KMS-11 (cell line): ENCODE measurements around the gene CHST11.

Source experiments
- H2AFZ ChIP-seq: fragments of 200-600 bp; sonication (generic); 2 replicates; pipeline ENCODE4 v1.6.1; 2016; ENCODE audit warnings: antibody characterized with exemption, mixed run types, low read depth
- H3K27ac ChIP-seq: fragments of 200-600 bp; sonication (generic); 2 replicates; pipeline ENCODE4 v1.6.1; 2016; ENCODE audit warnings: mild to moderate bottlenecking, mixed run types
- H3K27me3 ChIP-seq: fragments of 200-600 bp; sonication (generic); 2 replicates; pipeline ENCODE4 v1.6.1; 2017; ENCODE audit warnings: mild to moderate bottlenecking, low read depth, mixed run types, moderate library complexity; ENCODE audit not compliant: insufficient read depth
- H3K36me3 ChIP-seq: fragments of 200-600 bp; sonication (generic); 2 replicates; pipeline ENCODE4 v1.6.1; 2017; ENCODE audit warnings: mild to moderate bottlenecking, mixed run types; ENCODE audit not compliant: insufficient read depth
- H3K4me1 ChIP-seq: fragments of 200-600 bp; sonication (generic); 2 replicates; pipeline ENCODE4 v1.6.1; 2016; ENCODE audit warnings: mild to moderate bottlenecking, low read depth, mixed run types; ENCODE audit not compliant: poor library complexity, severe bottlenecking
- H3K4me2 ChIP-seq: fragments of 200-600 bp; sonication (generic); 2 replicates; pipeline ENCODE4 v1.7.0; 2016; ENCODE audit warnings: mild to moderate bottlenecking, mixed run types
- H3K4me3 ChIP-seq: fragments of 200-600 bp; sonication (generic); IDR thresholded peaks from 2 replicates; pipeline ENCODE4 v1.6.1; 2017; ENCODE audit warnings: low read depth, low read length, mixed read lengths; ENCODE audit not compliant: insufficient read depth
- H3K79me2 ChIP-seq: fragments of 200-600 bp; sonication (generic); 2 replicates; pipeline ENCODE4 v1.6.1; 2016; ENCODE audit warnings: low read depth, mixed run types; ENCODE audit not compliant: insufficient read depth
- H3K9ac ChIP-seq: fragments of 200-600 bp; sonication (generic); 2 replicates; pipeline ENCODE4 v1.6.1; 2016; ENCODE audit warnings: mild to moderate bottlenecking, mixed run types
- H4K20me1 ChIP-seq: fragments of 200-600 bp; sonication (generic); 2 replicates; pipeline ENCODE4 v1.6.1; 2016; ENCODE audit warnings: mild to moderate bottlenecking, mixed run types; ENCODE audit not compliant: insufficient read depth
- TF ChIP-seq, protein P1 (sequence below): fragments of 200-600 bp; sonication (generic); conservative IDR thresholded peaks from 2 replicates; pipeline ENCODE4 v1.6.1; 2017; ENCODE audit warnings: low read depth, mild to moderate bottlenecking, antibody characterized with exemption, low read length, moderate library complexity, mixed read lengths

The CHST11 gene

DNA sequence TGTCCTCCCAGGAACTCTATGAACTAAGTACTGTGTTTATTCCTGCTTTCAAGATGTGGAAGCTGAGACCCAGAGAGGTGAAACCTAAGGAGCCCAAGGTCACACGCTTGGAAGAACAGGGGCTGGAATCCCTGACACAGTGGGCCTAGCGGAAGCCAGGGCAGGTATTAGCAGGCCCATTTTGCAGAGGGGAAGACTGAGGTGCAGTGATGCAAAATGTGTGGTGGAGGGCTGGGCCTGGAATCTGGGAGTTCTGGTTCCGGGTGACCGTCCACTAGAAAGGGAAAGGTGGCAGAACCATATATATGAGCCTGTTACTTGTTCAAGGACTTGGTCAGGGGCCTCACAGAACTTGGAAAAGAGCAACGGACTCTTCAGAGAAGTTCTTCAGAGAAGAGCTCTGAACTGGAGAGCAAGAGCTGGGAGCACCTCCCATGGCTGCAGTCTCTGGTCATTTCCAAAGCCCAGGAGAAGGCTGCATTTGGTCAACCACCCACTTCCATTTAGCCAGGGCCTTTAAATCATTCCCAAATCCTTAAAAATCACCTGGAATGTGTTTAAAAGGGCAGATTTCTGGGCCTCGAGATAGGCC lies 119.5 kb downstream of the CHST11 start:
- Histone ChIP-seq H3K79me2 (no peaks in the 10 kb centered on the region), H3K4me2 (no peak overlapping the region), H3K4me3 (no peak overlapping the region), H3K36me3 (no peaks in the 10 kb centered on the region), H3K4me1 (peaks cover 23% of the 10 kb centered on the region), H3K9ac (no peak overlapping the region), H3K27me3 (no peaks in the 10 kb centered on the region), H4K20me1 (no peaks in the 10 kb centered on the region), H3K27ac (no peak overlapping the region), H2AFZ (no peak overlapping the region)
- TF ChIP-seq, protein P1, sequence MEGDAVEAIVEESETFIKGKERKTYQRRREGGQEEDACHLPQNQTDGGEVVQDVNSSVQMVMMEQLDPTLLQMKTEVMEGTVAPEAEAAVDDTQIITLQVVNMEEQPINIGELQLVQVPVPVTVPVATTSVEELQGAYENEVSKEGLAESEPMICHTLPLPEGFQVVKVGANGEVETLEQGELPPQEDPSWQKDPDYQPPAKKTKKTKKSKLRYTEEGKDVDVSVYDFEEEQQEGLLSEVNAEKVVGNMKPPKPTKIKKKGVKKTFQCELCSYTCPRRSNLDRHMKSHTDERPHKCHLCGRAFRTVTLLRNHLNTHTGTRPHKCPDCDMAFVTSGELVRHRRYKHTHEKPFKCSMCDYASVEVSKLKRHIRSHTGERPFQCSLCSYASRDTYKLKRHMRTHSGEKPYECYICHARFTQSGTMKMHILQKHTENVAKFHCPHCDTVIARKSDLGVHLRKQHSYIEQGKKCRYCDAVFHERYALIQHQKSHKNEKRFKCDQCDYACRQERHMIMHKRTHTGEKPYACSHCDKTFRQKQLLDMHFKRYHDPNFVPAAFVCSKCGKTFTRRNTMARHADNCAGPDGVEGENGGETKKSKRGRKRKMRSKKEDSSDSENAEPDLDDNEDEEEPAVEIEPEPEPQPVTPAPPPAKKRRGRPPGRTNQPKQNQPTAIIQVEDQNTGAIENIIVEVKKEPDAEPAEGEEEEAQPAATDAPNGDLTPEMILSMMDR = no peak

DNA sequence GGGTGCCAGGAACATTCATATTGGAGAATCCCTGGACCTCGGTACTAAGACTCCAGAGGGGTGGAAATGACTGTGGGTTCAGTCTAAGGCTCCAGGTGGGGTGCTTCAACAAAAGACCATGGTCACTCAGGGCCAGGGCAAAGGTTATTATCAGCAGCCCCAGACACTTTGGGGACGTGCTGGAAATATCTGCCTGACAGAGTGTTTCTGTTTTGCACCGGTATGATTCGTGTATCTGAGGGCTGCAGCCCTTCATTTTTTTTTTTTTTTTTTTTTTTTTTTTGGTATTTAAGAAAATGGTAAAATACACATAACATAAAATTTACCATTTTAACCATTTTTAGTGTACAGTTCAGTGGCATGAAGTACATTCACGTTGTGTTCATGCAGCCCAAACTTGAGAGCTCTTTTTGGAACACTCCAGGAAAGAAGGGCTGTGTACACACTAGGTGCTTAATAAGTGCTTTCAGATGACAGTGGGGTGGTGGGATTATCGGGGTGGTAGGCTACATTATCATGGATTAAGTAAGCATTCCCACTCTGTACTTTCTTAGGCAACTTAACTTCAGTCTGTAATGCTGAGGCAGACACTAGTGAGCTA lies 120.3 kb downstream of the CHST11 start:
- Histone ChIP-seq H3K4me3 (no peak overlapping the region), H3K79me2 (no peaks in the 10 kb centered on the region), H2AFZ (no peak overlapping the region), H3K27me3 (no peaks in the 10 kb centered on the region), H3K4me1 (peaks cover 25% of the 10 kb centered on the region), H3K27ac (no peak overlapping the region), H4K20me1 (no peaks in the 10 kb centered on the region), H3K9ac (no peak overlapping the region), H3K4me2 (no peak overlapping the region), H3K36me3 (no peaks in the 10 kb centered on the region)
- TF ChIP-seq, protein P1 = no peak

- no peak overlapping the region for H3K9ac ChIP-seq
- H3K79me2 ChIP-seq = no peaks in the 10 kb centered on the region
- H3K4me1 ChIP-seq = peaks cover 30% of the 10 kb centered on the region
- H3K36me3 ChIP-seq = no peaks in the 10 kb centered on the region
- TF ChIP-seq, protein P1 = no peak
- H3K4me3 ChIP-seq = no peak overlapping the region
- no peaks in the 10 kb centered on the region for H3K27me3 ChIP-seq
- no peak overlapping the region for H3K27ac ChIP-seq
- no peaks in the 10 kb centered on the region for H4K20me1 ChIP-seq
- no peak overlapping the region for H3K4me2 ChIP-seq
- no peak overlapping the region for H2AFZ ChIP-seq
Observed at GRCh38 chr12:104577581-104577981, 120.8 kb downstream of the CHST11 start.

GRCh38 chr12:104578453-104578852 lies 121.7 kb downstream of the CHST11 start:
- no peak overlapping the region for H3K27ac ChIP-seq
- no peak overlapping the region for H2AFZ ChIP-seq
- no peak overlapping the region for H3K4me3 ChIP-seq
- H3K9ac ChIP-seq = no peak overlapping the region
- H3K36me3 ChIP-seq = no peaks in the 10 kb centered on the region
- no peaks in the 10 kb centered on the region for H3K27me3 ChIP-seq
- H3K79me2 ChIP-seq = no peaks in the 10 kb centered on the region
- peaks cover 39% of the 10 kb centered on the region for H3K4me1 ChIP-seq
- H3K4me2 ChIP-seq = no peak overlapping the region
- TF ChIP-seq, protein P1 = no peak
- no peaks in the 10 kb centered on the region for H4K20me1 ChIP-seq
